Measurements from ENCODE around the gene CLEC4F.

DNA sequence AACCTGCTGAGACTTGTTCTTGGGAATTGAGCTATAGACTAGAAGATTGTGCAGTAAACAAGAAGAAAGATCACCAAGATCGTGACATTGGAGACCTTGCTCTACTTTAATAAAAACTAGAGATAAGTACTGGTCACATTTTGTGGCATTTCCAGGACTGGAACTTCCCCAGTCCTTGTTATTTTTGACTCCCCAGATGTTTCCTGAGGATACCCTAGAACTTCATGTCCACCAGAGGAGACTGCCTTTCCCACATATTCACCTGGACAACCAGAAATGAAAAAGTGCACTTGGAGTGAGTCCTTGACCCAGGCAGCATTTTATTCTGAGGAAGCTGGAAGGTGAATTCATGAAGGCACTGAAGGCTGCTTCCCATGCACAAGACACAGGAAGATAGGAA lies 9.5 kb upstream of the CLEC4F start:
- no peak for TF ChIP-seq RFX5 (IDR thresholded peaks at IDR 0.05; ENCODE audit: low read depth, low read length)
- no peak for TF ChIP-seq ELK1 (IDR thresholded peaks at IDR 0.05; ENCODE audit: borderline replicate concordance, low read depth, low read length)
- TF ChIP-seq RAD21 (IDR thresholded peaks at IDR 0.05; ENCODE audit: low read length), result no peak
- TF ChIP-seq CTCF (conservative IDR thresholded peaks at IDR 0.05; ENCODE audit: low read depth, low read length), result no peak
- no peak for TF ChIP-seq BHLHE40 (IDR thresholded peaks at IDR 0.05; ENCODE audit: low read depth, low read length)
- no peak for TF ChIP-seq MXI1 (IDR thresholded peaks at IDR 0.05; ENCODE audit: borderline replicate concordance, low read depth, low read length)
- TF ChIP-seq RCOR1 (IDR thresholded peaks at IDR 0.05; ENCODE audit: insufficient replicate concordance, low read length), result no peak
